Right atrium auricular region (tissue), 2 donors: Measurements from ENCODE around the gene ASF1B. TPM values are rescaled to one million over a fixed set of nuclear protein-coding genes. Genes with fewer than 3 reads are reported as not detected.
A peak's percentile ranks its signal among the peaks of the same experiment; 100 is the strongest.

Source experiments
- DNase-seq: peaks from one replicate; pipeline ENCODE4 v3.0.0-alpha.2; 2019; ENCODE audit warnings: low spot score
- H3K27ac ChIP-seq, 2 donors: fragments of 200-600 bp; sonication (generic); 1 replicate in 1 of 2; 2 replicates in 1 of 2; pipeline ENCODE4 v1.5.1; 2016 to 2019
- H3K27me3 ChIP-seq, 2 donors: fragments of 200-600 bp; sonication (generic); one replicate each; pipeline versions ENCODE4 v1.5.1 to v1.6.0; 2017 to 2019
- H3K36me3 ChIP-seq: fragments of 200-600 bp; sonication (generic); one replicate; pipeline ENCODE4 v1.5.1; 2016
- H3K4me1 ChIP-seq, 2 donors: fragments of 200-600 bp; sonication (generic); one replicate each; pipeline versions ENCODE4 v1.5.1 to v1.6.0; 2017 to 2019
- H3K4me3 ChIP-seq, 2 donors: fragments of 200-600 bp; sonication (generic); 1 replicate in 1 of 2; 2 replicates in 1 of 2; pipeline ENCODE4 v1.5.1; 2017 to 2019; ENCODE audit warnings: mild to moderate bottlenecking in 1 of 2, moderate library complexity in 1 of 2
- H3K9me3 ChIP-seq, 2 donors: fragments of 200-600 bp; sonication (generic); one replicate each; pipeline ENCODE4 v1.5.1; 2019
- CTCF ChIP-seq, 2 donors: fragments of 200-600 bp; sonication (generic); IDR thresholded peaks; one replicate each; pipeline ENCODE4 v1.5.1; 2019; ENCODE audit warnings: antibody characterized with exemption in 2 of 2
- total RNA-seq, 2 donors: library from RNA; depleted of rRNA; stranded (reverse); fragments of >200 nt; gene quantifications; one replicate each; pipeline ENCODE4 v1.1.0, GENCODE V29; 2016

The ASF1B gene
- total RNA-seq, 2 donors from 2014 or later: 0.43 to 1.4 TPM

GRCh38 chr19:14120497-14120780 lies 15.9 kb downstream of the ASF1B start:
- peaks cover 0 to 40% of the 10 kb centered on the region in 2 donors for H3K4me1 ChIP-seq
- no peaks in the 10 kb centered on the region for H3K36me3 ChIP-seq
- no peak for TF ChIP-seq CTCF (IDR thresholded peaks at IDR 0.05)
- H3K27me3 ChIP-seq: no peaks in the 10 kb centered on the region
- no peaks in the 10 kb centered on the region for H3K9me3 ChIP-seq
- no peak overlapping the region for H3K4me3 ChIP-seq
- DNase-seq: no peak
- peak overlapping the region; percentile 96 to 99 for H3K27ac ChIP-seq

- no peak for TF ChIP-seq CTCF (IDR thresholded peaks at IDR 0.05)
- no peak for DNase-seq
- Histone ChIP-seq H3K9me3 (no peaks in the 10 kb centered on the region), H3K27ac (peak overlapping the region; percentile 96 to 99), H3K27me3 (no peaks in the 10 kb centered on the region), H3K4me1 (peaks cover 0 to 46% of the 10 kb centered on the region in 2 donors), H3K4me3 (no peak overlapping the region), H3K36me3 (no peaks in the 10 kb centered on the region)
These were observed 16.5 kb downstream of the ASF1B start for GRCh38 chr19:14119644-14120496.

GRCh38 chr19:14119146-14119545 lies 17.2 kb downstream of the ASF1B start:
- Histone ChIP-seq H3K27me3 (no peaks in the 10 kb centered on the region), H3K9me3 (no peaks in the 10 kb centered on the region), H3K27ac (peak overlapping the region; percentile 96 to 99), H3K36me3 (no peaks in the 10 kb centered on the region), H3K4me3 (peak overlapping the region; percentile 52 to 59), H3K4me1 (peaks cover 0 to 53% of the 10 kb centered on the region in 2 donors)
- TF ChIP-seq CTCF (IDR thresholded peaks at IDR 0.05): no peak
- no peak for DNase-seq

GRCh38 chr19:14118165-14119051 lies 18.0 kb downstream of the ASF1B start:
- H3K4me1 ChIP-seq: peaks cover 0 to 61% of the 10 kb centered on the region in 2 donors
- H3K36me3 ChIP-seq: no peaks in the 10 kb centered on the region
- DNase-seq: peak; percentile 96
- H3K9me3 ChIP-seq: no peaks in the 10 kb centered on the region
- H3K27me3 ChIP-seq: no peaks in the 10 kb centered on the region
- H3K27ac ChIP-seq: peak overlapping the region; percentile 96 to 99
- TF ChIP-seq CTCF (IDR thresholded peaks at IDR 0.05): no peak
- peak overlapping the region; percentile 52 to 59 for H3K4me3 ChIP-seq

- TF ChIP-seq CTCF (IDR thresholded peaks at IDR 0.05): no peak
- Histone ChIP-seq H3K4me1 (peaks cover 0 to 68% of the 10 kb centered on the region in 2 donors), H3K27ac (peak within 1 kb of the TSS; percentile 96 to 99), H3K4me3 (peak within 1 kb of the TSS; percentile 94 to 99), H3K27me3 (no peaks in the 10 kb centered on the region), H3K9me3 (no peaks in the 10 kb centered on the region), H3K36me3 (no peaks in the 10 kb centered on the region)
- peak; percentile 99 for DNase-seq
These were observed 18.7 kb downstream of the ASF1B start, which contains the start of gene PRKACA for GRCh38 chr19:14117668-14118164. TSS of gene PRKACA (minus strand) at chr19:14117762. CDS start at chr19:14117547, 215 bp downstream.
